Measurements from ENCODE around the gene RSU1. TPM values are rescaled to one million over a fixed set of nuclear protein-coding genes. Genes with fewer than 3 reads are reported as not detected.

Gene RSU1
- total RNA-seq, 1 donor from 2014 or later, result 29.0 TPM

DNA sequence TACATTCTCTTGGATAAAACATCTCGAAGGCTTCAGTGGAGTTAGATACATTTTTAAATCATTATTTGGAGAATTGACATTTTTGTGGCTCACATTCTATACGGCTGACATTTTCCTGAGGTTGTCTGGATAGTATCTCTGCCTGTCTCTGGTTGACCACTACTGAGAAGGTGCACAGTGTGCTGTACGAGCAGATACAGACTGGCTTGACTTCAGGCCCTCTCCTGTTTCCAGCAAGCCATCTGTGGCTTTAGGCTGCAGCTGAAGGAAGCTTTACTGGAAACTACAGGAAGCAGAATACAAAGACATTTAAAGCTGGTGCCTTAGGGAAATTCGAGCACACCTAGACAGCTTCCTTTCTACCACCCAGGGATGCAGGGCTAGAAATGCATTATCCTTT lies 39.3 kb upstream of the RSU1 start:
- Mint-ChIP-seq H3K4me3 (ENCODE audit: low read depth) (no peak overlapping the region), H3K9me3 (ENCODE audit: low read depth) (no peaks in the 10 kb centered on the region), H3K27ac (no peak overlapping the region), H3K36me3 (ENCODE audit: insufficient read depth) (no peaks in the 10 kb centered on the region), H3K27me3 (no peaks in the 10 kb centered on the region), H3K4me1 (ENCODE audit: low read depth) (peaks cover 9% of the 10 kb centered on the region)
- TF ChIP-seq, protein P1, sequence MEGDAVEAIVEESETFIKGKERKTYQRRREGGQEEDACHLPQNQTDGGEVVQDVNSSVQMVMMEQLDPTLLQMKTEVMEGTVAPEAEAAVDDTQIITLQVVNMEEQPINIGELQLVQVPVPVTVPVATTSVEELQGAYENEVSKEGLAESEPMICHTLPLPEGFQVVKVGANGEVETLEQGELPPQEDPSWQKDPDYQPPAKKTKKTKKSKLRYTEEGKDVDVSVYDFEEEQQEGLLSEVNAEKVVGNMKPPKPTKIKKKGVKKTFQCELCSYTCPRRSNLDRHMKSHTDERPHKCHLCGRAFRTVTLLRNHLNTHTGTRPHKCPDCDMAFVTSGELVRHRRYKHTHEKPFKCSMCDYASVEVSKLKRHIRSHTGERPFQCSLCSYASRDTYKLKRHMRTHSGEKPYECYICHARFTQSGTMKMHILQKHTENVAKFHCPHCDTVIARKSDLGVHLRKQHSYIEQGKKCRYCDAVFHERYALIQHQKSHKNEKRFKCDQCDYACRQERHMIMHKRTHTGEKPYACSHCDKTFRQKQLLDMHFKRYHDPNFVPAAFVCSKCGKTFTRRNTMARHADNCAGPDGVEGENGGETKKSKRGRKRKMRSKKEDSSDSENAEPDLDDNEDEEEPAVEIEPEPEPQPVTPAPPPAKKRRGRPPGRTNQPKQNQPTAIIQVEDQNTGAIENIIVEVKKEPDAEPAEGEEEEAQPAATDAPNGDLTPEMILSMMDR (IDR thresholded peaks at IDR 0.05; ENCODE audit: unreplicated experiment), result no peak
- DNase-seq (ENCODE audit: low spot score, unreplicated experiment), result no peak

DNA sequence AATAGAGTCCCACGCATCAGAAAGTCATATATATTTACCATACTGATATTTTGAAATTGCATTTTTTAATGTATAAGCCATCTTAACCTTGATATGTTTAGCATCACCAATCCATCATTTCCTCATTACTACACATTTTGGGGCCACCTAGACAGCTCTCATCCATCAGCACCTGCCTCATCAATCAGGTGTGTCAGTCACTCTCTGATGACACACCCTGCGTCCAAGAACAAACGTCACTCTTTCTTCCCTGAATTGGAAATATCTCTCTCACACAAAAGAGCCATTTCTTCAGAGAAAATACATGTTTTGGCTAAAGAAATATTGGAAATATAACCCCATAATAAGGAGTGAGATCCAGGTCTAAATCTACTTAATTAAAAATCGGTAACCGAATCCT lies 38.9 kb upstream of the RSU1 start:
- Mint-ChIP-seq H3K4me1 (ENCODE audit: low read depth) (peaks cover 9% of the 10 kb centered on the region), H3K27me3 (no peaks in the 10 kb centered on the region), H3K36me3 (ENCODE audit: insufficient read depth) (no peaks in the 10 kb centered on the region), H3K9me3 (ENCODE audit: low read depth) (no peaks in the 10 kb centered on the region), H3K4me3 (ENCODE audit: low read depth) (no peak overlapping the region), H3K27ac (no peak overlapping the region)
- TF ChIP-seq, protein P1 (IDR thresholded peaks at IDR 0.05; ENCODE audit: unreplicated experiment), result no peak
- DNase-seq (ENCODE audit: low spot score, unreplicated experiment), result no peak

DNA sequence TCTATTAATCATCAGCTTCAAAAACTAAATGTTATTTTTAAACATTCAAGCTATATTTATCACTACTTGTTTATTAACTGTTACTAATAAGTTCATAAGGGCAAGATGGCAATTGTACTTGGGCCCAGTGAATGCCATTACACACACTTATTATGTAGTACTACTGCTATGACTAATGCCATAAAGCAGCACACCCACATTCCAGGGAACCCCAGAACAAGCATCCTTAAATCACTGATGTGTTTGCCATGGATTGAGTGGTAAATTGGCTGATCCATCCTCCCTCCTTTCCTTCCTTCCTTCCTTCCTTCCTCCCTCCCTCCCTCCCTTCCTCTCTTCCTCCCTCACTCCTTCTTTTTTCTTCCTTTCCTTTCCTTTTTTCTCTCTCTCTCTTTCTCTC lies 37.4 kb upstream of the RSU1 start:
- TF ChIP-seq, protein P1 (IDR thresholded peaks at IDR 0.05; ENCODE audit: unreplicated experiment), result no peak
- Mint-ChIP-seq H3K4me3 (ENCODE audit: low read depth) (no peak overlapping the region), H3K27ac (no peak overlapping the region), H3K27me3 (peaks cover 2% of the 10 kb centered on the region), H3K9me3 (ENCODE audit: low read depth) (no peaks in the 10 kb centered on the region), H3K36me3 (ENCODE audit: insufficient read depth) (no peaks in the 10 kb centered on the region), H3K4me1 (ENCODE audit: low read depth) (peaks cover 9% of the 10 kb centered on the region)
- no peak for DNase-seq (ENCODE audit: low spot score, unreplicated experiment)

DNA sequence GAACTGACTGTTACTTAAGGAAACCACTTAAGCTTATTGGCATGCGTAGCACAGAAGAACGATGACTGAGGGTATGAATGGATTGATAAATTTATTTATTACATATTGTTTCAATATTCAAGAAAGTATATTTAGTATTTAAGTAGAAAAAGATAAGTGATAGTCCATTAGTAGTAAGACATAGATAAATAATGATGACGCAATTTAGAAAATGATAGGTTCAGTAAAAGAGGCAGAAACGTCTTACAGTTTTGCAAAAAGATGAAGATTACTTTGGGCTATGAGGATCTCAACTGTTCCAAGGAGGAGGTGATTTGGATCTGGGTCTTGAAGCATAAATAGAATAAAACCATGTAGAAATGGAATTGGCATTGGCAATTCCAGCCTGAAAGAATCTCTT lies 36.6 kb upstream of the RSU1 start:
- H3K4me1 Mint-ChIP-seq (ENCODE audit: low read depth), result peaks cover 9% of the 10 kb centered on the region
- peaks cover 6% of the 10 kb centered on the region for H3K27me3 Mint-ChIP-seq
- H3K9me3 Mint-ChIP-seq (ENCODE audit: low read depth), result no peaks in the 10 kb centered on the region
- H3K36me3 Mint-ChIP-seq (ENCODE audit: insufficient read depth), result no peaks in the 10 kb centered on the region
- H3K27ac Mint-ChIP-seq, result no peak overlapping the region
- H3K4me3 Mint-ChIP-seq (ENCODE audit: low read depth), result no peak overlapping the region
- TF ChIP-seq, protein P1 (IDR thresholded peaks at IDR 0.05; ENCODE audit: unreplicated experiment), result no peak
- DNase-seq (ENCODE audit: low spot score, unreplicated experiment), result no peak

DNA sequence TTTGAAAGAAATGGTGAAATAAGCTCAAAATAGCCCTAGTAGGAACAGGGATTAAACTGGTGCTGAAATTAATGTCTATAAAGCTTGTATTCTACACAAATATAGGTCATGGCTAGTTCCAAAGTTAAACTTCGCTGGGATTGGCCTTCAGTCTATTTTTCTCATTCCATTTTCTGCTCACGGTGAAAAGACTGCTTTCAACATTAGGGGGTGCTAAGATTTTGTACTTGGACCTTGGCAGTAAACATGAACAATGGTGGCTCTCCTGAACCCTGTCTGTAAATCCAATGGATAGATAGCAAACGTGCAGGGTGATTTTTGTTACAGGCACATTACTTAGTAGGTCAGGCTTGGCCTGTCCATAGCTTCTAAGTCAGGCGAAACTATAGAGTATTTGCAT lies 36.0 kb upstream of the RSU1 start:
- H3K36me3 Mint-ChIP-seq (ENCODE audit: insufficient read depth), result no peaks in the 10 kb centered on the region
- H3K27ac Mint-ChIP-seq, result no peak overlapping the region
- no peak for DNase-seq (ENCODE audit: low spot score, unreplicated experiment)
- peaks cover 9% of the 10 kb centered on the region for H3K4me1 Mint-ChIP-seq (ENCODE audit: low read depth)
- H3K9me3 Mint-ChIP-seq (ENCODE audit: low read depth), result no peaks in the 10 kb centered on the region
- TF ChIP-seq, protein P1 (IDR thresholded peaks at IDR 0.05; ENCODE audit: unreplicated experiment), result peak; percentile 47
- peaks cover 6% of the 10 kb centered on the region for H3K27me3 Mint-ChIP-seq
- no peak overlapping the region for H3K4me3 Mint-ChIP-seq (ENCODE audit: low read depth)

Data from progenitor cell of endocrine pancreas (in vitro differentiated cells).